Measurements from ENCODE around the gene RAB22A. TPM values are rescaled to one million over a fixed set of nuclear protein-coding genes. Genes with fewer than 3 reads are reported as not detected.

Gene RAB22A
- total RNA-seq, 4 donors from 2014 or later: 16.7 to 26.2 (median 20.8) TPM

GRCh38 chr20:58313396-58313795 is 3.9 kb downstream of the RAB22A start:
- 90 to 96% methylated on average over 4 of the region's 4 CpGs for WGBS, 2 donors

GRCh38 chr20:58321205-58321604 is 11.7 kb downstream of the RAB22A start:
- Histone ChIP-seq H3K4me1 (peaks cover 0 to 6% (median 0%) of the 10 kb centered on the region in 4 donors), H3K27ac (no peak overlapping the region), H3K4me3 (no peak overlapping the region), H3K36me3 (peaks cover 0 to 15% (median 0%) of the 10 kb centered on the region in 3 donors), H3K9me3 (no peaks in the 10 kb centered on the region), H3K27me3 (no peaks in the 10 kb centered on the region)
- WGBS, 2 donors: 73 to 77% methylated on average over 4 of the region's 4 CpGs
- TF ChIP-seq CTCF (IDR thresholded peaks at IDR 0.05): no peak
- TF ChIP-seq EP300 (IDR thresholded peaks at IDR 0.05): no peak
- TF ChIP-seq POLR2A (IDR thresholded peaks at IDR 0.05): no peak
- DNase-seq (ENCODE audit: low spot score in 2 of 2): no peak

More at GRCh38 chr20:58313396-58313795, 3.9 kb downstream of the RAB22A start:
- no peak overlapping the region for H3K4me3 ChIP-seq
- no peak for DNase-seq (ENCODE audit: low spot score in 2 of 2)
- no peak for TF ChIP-seq POLR2A (IDR thresholded peaks at IDR 0.05)
- TF ChIP-seq CTCF (IDR thresholded peaks at IDR 0.05): no peak
- TF ChIP-seq EP300 (IDR thresholded peaks at IDR 0.05): no peak
- no peak overlapping the region for H3K27ac ChIP-seq
- peaks cover 0 to 52% (median 7%) of the 10 kb centered on the region in 3 donors for H3K36me3 ChIP-seq
- no peaks in the 10 kb centered on the region for H3K9me3 ChIP-seq
- H3K4me1 ChIP-seq: peaks cover 0 to 33% (median 6%) of the 10 kb centered on the region in 4 donors
- H3K27me3 ChIP-seq: no peaks in the 10 kb centered on the region

- TF ChIP-seq EP300 (IDR thresholded peaks at IDR 0.05) (no peak), POLR2A (IDR thresholded peaks at IDR 0.05) (no peak), CTCF (IDR thresholded peaks at IDR 0.05) (no peak)
- no peak overlapping the region for H3K27ac ChIP-seq
- no peak overlapping the region for H3K4me3 ChIP-seq
- H3K9me3 ChIP-seq: no peaks in the 10 kb centered on the region
- H3K36me3 ChIP-seq: peaks cover 0 to 6% (median 0%) of the 10 kb centered on the region in 3 donors
- WGBS, 2 donors: 61 to 64% methylated on average over 5 of the region's 5 CpGs
- no peaks in the 10 kb centered on the region for H3K27me3 ChIP-seq
- no peak for DNase-seq (ENCODE audit: low spot score in 2 of 2)
- H3K4me1 ChIP-seq: peaks cover 0 to 6% (median 3%) of the 10 kb centered on the region in 4 donors
Measured at GRCh38 chr20:58322083-58322482, 12.6 kb downstream of the RAB22A start.

- no peak overlapping the region for H3K4me3 ChIP-seq
- peaks cover 0 to 12% (median 3%) of the 10 kb centered on the region in 4 donors for H3K4me1 ChIP-seq
- WGBS, 2 donors: 94% methylated on average over 2 of the region's 2 CpGs
- H3K36me3 ChIP-seq: no peaks in the 10 kb centered on the region
- TF ChIP-seq POLR2A (IDR thresholded peaks at IDR 0.05): no peak
- no peak for TF ChIP-seq EP300 (IDR thresholded peaks at IDR 0.05)
- TF ChIP-seq CTCF (IDR thresholded peaks at IDR 0.05): no peak
- H3K27ac ChIP-seq: no peak overlapping the region
- H3K9me3 ChIP-seq: no peaks in the 10 kb centered on the region
- DNase-seq (ENCODE audit: low spot score in 2 of 2): no peak
- H3K27me3 ChIP-seq: no peaks in the 10 kb centered on the region
Measured at GRCh38 chr20:58325912-58326311, 16.4 kb downstream of the RAB22A start.

- no peak overlapping the region for H3K27ac ChIP-seq
- H3K4me3 ChIP-seq: no peak overlapping the region
- H3K27me3 ChIP-seq: no peaks in the 10 kb centered on the region
- TF ChIP-seq EP300 (IDR thresholded peaks at IDR 0.05) (no peak), CTCF (IDR thresholded peaks at IDR 0.05) (no peak), POLR2A (IDR thresholded peaks at IDR 0.05) (no peak)
- no peak for DNase-seq (ENCODE audit: low spot score in 2 of 2)
- H3K36me3 ChIP-seq: peaks cover 0 to 4% (median 0%) of the 10 kb centered on the region in 3 donors
- WGBS, 2 donors: 86 to 91% methylated on average over 2 of the region's 2 CpGs
- no peaks in the 10 kb centered on the region for H3K9me3 ChIP-seq
- peaks cover 0 to 19% (median 3%) of the 10 kb centered on the region in 4 donors for H3K4me1 ChIP-seq
Measured at GRCh38 chr20:58327211-58327610, 17.7 kb downstream of the RAB22A start.

Measured in tibial nerve (tissue), 4 donors.